NCI-H2081 treated with DMSO at 0.1 percent for 48 hours (cell line): ENCODE measurements around the gene SELENON.
A peak's percentile ranks its signal among the peaks of the same experiment; 100 is the strongest.

Source experiments
- DNase-seq: peaks from one replicate; lab custom pipeline; 2025; lab: John Stamatoyannopoulos, UW

The SELENON gene

DNA sequence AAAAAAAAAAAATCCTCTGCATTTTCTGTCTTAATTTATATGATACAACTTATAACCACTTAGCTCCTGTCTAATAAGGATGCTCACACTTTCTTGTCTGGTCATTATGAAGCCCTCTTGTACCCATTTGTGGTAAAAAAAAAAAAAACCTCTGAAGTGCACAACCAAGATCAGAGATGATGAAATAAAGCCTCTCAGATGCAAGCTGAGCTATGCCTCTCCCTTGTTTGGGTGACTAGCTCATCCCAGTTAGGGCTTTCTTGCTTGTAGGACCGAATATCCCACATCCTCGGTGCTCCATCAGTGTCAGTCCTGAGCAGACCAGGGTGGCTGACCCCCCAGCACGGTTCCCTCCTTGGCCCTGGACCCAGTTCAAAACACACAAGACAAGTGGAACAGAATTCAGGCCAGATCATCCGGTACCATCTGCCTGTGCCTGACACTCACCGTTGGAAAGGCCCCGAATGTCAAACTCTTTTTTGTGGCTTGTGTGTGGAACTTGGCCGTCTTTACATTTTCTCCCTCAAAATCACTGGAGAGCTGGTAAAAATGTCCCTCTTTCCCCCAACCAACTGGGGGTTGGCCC, 6.3 kb upstream of the SELENON start:
- DNase-seq: no peak

DNA sequence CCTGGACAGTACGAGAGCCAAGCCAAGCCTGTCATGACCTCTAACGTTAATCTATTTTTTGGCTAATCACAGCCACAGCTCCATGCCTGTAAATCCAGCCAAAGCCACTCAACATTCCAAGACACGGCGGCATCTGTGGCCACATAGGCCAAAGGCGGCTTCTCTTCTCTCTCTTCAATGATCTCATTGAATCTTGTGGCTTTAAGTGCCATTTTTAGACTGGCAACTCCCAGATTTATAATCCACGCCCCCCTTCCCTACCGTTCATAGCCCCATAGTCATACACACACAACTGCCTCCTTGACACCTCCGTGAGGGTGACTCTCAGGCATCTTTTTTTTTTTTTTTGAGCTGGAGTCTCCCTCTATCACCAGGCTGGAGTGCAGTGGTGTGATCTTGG, 5.7 kb upstream of the SELENON start:
- DNase-seq: no peak

DNA sequence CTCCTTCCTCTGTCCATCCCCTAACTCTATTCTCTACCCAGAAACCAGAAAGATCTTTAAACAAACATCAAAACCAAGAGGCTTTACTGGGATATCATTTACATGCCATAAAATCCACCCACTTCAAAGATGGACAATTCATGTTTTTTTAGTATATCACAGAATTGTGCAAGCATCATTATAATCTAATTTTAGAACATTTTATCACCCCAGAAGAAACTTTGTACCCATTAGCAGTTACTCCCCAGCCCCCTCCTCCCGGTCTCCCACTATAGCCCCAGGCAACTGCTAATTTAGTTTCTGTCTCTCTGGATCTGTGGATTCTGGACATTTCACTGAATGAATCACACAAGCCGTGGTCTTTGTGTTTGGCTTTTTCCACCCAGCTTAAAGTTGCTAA, 4.8 kb upstream of the SELENON start:
- no peak for DNase-seq

DNA sequence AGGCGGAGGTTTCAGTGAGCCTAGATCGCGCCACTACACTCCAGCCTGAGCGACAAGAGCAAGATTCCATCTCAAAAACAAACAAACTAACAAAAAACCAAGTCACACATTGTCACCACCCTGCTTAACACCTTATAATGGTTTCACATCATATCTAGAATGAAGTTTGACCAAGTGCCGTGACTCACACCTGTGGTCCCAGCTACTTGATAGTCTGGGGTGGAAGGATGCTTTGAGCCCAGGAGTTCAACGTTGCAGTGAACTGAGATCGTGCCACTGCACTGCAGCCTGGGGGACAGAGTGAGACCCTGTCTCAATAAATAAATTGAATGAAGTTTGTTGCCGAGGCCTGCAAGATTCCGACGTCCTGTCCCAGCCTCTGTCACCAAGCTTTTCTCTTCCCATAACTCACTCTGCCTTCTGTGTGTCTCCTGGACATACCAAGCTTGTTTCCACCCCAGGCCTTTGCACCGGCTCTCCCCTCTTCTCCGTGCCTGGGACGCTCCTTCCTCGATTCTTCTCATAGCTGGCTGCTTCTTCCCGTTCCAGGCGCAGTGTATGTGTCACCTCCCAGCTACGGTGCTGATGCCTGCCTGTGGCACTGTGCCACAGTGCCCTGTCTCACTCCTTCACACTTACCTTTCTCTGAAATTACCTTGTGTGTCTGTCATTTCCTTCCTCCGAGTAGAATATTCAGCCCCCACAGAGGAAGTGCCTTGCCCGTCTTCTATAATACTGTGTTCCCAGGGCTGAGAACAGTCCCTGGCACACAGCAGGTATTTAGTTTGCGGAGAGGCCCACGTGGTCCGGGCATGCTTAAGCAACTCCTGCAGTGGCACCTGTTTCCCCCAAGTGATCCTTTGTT, 3.8 kb upstream of the SELENON start:
- peak; percentile 74 for DNase-seq

DNA sequence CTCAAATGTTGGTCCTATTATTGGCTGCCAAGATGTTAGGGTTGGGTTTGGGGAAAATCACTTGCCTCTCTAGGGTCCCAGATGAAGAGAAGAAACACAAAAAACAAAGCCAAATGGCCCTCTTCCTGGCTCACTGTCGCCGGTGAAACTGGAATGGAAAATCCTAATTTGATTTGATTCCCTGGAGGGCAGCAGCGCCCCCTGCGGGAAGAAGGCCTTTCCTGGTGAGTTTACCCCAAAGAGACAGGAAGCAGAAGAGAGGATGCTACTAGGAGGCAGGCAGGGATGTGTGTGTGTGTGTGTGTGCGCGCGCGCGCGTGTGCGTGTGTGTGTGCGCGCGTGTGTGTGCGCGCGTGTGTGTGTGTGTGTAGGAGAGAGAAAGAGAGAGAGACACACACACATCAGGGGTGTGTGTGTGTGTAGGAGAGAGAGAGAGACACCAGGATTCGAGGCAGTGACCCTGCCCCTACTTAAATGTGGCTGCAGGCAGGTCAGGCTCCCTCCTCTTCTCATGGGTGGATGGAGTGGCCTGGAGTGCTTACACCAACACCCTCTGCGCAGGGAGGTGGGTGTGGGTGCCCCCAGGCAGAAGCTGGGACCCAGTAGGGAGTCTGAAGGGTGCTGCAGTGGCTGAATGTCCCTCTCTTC, 3.1 kb upstream of the SELENON start:
- DNase-seq: peak; percentile 74

DNA sequence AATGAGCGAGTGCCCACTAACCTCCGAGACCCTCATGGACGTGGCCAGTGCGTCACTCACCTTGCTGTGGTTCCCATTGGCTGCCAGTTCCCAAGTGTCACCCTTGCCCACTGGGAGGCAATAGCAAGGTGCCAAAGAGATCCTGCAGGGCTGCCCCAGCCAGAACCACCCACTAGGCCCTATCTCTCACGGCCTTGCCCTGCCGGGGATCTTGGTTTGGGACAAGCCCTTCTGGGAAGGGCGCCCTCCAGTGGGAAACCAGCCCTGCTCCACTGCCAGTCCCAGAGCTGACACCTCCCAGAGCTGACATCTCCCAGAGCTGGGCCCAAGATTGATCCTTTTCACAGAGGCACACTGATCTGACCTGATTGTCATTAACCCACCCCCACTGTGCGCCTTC, 2.1 kb upstream of the SELENON start:
- no peak for DNase-seq

DNA sequence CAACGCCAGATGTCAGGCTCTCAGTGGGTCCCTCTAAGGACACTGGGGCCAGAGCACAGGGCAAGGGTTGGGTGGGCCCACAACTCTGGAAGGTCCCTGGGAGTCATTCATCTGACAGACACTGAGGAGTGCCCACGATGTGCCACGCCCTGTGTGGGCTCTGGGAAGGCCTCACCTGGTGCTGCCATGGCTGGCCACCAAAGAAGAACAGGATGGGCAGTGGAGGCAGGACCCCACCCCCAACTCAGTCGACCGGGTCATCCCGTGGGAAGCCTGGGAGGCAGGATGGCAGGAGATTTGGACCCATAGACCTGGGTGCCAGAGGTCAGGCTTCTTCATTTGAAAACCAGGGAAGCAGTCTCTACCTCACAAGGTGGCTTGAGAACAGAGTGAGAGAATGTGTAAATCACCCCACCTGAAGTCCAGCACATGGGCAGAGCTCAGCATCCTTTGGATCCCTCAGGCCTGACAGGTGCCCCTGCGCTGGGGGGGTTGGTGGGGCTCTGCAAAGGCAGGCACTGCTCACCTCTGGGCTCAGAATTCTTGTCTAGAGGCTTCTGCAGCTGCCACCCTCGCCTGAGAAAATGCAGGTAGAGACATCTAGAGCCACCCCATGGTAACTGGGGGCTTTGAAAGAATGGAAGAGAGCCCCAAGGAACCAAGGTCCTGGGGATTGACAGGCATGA, 1.2 kb upstream of the SELENON start:
- DNase-seq: no peak

DNA sequence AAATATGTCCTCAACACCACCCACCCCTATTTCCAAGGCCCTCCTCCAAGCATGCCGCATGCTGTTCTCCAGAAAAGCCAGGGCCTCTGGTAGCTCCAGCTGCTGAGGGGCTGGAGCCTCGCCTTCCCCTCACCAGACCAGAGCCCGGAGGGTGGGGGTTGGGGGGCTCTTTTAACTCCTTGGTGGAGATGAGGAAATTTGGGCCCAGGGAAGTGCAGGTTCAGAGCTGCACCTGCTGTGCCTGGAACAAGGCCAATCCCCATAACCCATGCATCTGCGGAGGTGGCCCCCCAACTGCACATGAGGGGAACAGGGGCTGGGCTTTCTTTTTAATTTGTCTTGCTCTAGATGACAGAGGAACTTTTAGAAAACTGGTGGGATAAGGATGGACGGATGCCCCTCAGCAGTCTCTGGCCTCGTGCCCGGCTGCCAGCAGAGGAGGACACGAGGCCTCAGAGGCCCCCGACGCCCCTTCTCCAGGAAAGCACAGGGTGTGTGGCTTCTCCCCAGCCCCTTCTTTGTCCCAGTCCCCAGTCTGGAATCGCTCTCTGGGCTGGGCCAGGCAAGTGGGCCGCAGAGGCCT, 550 bp upstream of the SELENON start:
- no peak for DNase-seq

DNA sequence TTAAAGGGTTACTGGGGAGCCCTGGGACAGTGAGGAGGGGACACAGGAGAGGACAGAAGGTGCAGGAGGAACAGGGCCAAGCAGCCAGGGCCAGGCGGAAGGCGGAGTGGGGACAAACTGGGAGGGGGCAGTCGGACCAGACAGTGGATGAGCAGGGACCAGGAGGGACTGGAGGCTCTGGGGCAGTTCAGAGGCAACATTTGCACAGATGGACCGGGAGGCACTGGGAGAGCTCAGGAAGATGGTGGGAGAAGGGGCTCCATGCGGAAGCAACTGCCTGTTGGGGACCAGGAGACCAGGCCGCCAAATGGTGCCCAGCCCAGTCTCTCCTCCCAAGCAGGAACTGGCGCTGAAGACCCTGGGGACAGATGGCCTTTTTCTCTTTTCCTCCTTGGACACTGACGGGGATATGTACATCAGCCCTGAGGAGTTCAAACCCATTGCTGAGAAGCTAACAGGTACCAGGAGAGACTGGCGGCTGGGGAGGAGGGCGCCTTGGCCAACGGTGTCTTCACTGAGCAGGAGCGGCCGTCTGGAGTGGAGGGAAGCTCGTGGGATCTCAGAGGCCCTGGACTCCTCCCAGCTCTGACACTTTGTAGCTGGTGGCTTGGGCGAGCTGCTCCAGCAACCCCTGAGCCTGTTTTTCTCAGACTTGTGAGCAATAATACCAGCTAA, 847 bp downstream of the SELENON start:
- DNase-seq: no peak

DNA sequence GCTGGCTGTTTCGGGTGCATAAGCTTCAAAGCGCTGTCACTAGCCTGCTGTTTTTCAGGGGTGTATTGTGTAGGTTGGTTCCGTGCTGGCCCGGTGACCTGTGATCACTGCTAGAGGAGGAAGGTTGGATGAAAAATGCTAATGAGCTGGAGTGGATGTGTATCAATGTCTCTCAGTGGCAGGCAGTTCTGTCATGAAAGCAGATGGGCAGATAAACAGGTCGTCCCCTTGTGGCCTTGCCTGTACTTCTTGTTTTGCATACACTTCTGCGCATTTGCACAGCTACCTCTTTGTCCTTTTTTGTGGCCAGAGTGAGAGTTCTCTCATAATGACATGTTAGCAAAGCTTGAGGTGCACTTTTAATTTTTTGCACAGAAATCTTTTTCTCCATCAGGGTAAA, 2.9 kb downstream of the SELENON start:
- no peak for DNase-seq

DNA sequence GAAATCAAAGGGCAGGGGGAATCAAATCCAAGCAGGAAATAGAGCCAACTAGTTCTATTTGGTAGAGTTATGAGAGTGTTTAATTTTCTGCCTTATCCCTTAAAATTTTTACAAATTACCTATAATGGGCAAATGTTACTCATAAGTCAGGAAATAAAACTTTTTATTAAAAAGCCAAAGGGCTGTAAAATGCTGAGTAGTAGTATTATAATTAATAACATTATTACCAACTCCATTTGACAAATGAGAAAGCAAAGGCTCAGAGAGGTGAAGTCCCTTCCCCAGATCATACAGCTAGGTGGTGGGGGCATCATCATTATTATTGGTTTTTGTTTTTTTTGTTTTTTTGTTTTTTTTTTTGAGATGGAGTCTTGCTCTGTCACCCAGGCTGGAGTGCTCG, 3.4 kb downstream of the SELENON start:
- DNase-seq: no peak

DNA sequence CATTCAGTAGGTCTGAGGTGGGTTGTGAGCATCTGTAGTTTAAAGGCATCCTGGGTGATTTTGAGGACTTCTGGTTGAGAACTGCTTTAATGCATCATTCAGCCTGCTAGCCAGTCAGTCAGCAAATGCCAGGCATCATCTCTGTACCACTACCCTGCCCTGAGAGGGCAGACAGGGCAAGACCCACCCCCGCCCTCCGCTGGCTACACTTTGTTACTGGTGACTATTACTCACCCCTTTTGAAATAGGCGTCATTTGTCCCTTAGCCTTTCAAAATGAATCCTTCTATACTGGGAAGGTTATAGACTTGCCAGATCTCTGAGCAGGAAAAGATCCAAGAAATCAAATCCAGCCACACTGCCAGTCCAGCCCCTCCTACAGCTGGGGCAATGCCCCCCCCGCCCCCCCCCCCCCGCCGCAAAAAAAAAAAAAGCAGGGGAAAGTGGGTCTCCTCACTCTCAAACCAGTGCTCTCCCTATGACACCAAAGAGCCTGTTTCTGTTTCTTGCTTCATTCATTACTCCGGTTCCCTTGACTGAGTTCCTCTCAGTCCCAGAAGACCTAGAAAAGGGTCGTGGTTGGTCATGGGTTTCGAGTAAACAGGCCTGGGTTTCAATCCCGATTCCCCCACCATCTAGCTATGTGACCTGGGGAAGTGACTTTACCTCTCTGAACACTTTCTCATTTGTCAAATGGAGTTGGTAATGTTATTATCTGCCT, 4.4 kb downstream of the SELENON start:
- DNase-seq: no peak

DNA sequence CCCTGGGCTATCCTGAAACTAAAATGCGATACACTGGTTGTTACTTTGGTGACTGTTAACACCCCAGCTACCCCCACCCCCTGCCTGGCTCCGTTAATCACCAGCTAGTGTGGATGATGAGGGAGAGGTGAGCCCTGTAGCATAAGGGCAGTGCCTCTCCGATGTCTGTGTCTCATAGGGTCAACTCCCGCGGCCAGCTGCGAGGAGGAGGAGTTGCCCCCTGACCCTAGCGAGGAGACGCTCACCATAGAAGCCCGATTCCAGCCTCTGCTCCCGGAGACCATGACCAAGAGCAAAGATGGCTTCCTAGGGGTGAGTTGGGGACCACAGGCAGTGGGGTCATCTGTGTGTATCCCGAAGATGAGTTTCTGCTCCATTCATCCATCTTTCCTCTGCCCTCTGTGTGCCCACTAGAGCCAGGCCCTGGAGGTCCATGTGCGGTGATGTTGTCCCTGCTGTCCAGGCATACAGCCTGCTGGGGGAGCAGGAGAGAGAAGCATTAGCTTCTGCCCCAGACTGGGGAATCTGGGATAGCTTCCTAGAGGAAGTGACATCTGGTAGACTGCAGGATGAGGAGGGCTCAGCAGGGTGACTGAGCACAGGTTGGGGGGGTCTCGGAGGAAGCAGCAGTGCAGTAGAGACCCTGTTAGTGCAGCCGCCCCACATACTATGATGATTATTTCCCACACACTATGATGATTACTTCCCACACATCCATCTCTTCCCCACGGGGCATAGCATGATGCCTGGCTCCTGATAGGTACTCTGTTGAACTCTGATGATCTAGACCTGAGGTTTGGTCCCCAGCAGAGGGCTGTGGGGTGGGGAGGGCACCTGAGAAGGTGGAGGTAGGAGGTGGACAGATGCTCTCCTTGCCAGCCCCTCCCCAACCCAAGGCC, 5.2 kb downstream of the SELENON start:
- no peak for DNase-seq

DNA sequence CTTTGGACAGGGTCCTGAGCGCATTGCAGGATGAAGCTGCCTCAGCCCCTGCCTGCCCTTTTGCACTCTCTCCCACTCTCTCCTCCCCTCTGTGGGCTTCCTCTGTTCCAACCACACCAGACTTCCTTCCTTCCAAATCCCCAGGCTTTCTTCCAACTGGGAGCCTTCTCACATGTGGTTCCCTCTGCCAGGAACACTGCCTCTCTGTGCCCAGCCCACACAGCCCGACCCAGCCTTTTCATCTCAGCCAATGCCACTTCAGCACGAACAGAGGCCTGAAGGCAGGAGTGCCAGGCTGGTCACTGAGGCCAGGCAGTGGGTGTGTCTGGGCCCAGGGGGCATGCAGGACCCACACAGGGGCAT, 5.9 kb downstream of the SELENON start:
- DNase-seq: no peak

DNA sequence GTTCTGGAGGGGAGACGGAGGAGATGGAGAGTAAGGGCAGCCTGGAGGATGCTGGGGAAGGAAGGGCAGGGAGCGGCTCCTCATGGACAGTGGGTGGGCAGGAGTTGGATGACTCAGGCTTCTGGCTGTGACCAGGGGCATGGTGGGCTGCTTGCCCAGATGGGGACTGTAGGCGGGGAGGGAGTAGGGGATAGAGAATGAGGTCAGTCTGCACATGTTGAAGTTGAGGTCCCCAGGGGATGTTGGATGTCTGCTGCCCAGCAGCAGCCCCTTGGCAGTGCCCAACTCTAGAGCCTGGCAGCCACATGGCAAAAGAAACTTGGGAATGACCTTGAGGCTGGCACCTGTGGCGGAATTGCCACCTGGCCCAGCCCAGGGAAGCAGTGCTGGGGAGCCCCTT, 6.4 kb downstream of the SELENON start:
- no peak for DNase-seq

DNA sequence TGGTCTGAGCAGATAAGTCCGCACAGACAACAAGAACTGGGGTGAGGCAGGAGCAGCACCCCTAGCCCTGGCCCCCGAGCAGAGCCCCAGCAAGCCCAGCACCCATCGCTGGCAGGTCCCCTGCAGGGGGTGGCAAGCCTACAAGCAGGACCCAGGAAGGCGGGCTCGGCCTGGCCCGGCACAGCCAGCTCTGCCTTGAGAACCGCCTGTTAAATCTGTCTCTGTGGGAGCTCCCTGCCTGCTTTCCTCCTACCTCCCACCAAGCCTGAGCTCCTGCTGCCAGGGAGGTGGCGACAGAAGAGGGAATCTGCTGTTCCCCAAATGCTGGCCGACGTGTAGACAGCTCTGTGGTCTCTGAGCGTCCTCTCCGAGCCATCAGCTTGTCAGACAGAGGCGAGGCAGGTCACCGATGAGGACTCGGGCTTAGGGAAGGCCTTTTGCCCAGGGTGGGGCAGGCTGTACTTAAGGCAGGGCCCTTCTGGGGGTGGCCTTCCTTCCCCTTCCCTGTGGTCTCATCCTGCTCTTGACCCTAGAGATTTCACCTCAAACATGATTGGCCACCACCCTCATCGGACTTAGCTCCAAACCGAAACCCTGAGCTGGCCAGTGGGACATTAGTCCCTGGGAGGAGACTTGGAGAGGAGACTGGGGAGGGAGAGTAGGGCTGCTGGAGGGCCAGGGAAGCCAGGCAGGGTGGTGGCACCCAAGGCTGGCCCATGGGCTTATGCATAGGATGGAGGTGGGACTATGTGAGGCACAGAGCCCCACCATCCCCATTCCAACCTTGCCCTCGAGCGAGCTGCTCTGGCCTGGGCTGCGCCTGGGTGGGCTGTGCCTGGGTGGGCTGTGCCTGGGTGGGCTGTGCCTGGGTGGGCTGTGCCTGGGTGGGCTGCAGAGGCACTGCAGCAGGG, 7.7 kb downstream of the SELENON start:
- no peak for DNase-seq

DNA sequence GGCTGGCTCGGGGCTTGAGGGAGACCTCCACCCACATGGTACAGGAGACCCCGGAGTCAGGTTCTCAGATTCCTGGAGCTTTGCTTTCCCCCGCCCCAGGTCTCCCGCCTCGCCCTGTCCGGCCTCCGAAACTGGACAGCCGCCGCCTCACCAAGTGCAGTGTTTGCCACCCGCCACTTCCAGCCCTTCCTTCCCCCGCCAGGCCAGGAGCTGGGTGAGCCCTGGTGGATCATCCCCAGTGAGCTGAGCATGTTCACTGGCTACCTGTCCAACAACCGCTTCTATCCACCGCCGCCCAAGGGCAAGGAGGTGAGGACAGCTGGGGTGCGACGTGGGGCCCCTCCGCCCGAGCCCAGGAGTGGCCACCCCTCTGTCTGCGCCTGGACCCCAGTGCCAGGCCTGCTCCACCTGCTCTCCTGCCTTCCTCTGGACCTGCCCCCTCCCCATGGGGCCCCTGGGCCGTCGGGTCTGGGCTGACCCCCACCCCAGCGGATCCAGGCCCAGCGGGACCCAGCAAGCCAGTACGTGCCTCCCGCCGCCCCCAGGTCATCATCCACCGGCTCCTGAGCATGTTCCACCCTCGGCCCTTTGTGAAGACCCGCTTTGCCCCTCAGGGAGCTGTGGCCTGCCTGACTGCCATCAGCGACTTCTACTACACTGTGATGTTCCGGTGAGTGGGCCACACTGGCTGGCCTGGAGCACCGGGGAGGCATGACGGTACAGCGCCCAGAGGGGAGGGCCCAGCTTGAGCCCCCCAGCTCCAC, 8.7 kb downstream of the SELENON start:
- no peak for DNase-seq

DNA sequence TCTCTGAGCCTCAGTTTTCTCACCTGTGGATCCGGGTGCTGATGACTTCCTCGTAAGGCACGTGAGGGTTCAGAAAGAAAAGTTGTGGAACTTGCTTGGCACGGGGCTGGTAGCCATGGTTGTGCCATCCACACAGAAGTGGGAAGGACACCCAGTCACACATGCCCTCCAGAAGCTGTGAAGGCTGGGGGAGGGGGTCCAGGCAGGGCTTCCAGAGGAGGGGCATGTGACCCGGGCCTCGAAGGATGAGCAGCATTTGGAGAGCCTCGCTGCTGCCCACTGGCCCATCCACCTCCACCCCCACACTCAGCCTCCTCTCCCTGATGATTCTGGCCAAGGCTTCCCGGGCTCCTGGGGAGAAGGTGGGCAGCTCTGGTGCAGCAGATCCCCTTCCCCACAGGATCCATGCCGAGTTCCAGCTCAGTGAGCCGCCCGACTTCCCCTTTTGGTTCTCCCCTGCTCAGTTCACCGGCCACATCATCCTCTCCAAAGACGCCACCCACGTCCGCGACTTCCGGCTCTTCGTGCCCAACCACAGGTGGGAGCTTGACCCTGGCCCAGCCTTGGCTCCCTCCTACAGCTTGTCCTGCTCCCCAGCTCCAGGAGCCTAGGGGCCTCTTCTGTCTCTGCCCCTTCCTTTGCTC, 9.4 kb downstream of the SELENON start:
- no peak for DNase-seq
